Fibroblast of skin of right quadriceps (primary cell): ENCODE measurements around the gene HSCB.
"Not testable (repeated sequence)": the region's sequence is repeated elsewhere in the genome, so short reads cannot be mapped to it uniquely, and the experiment has no call there.

Source experiments
- DNase-seq: peaks from one replicate; pipeline ENCODE4 v3.0.0-alpha.2; 2013

The HSCB gene

GRCh38 chr22:28741785-28742561 is at the start of gene HSCB, which contains the start of gene CHEK2:
Gene HSCB, plus strand, starts transcription at chr22:28742039. Its CDS starts 57 bp downstream, at chr22:28742096.
Gene CHEK2, minus strand, starts transcription at chr22:28741820. Its CDS starts 7,099 bp downstream, at chr22:28734721.
- peak; percentile 99 for DNase-seq

- not testable (repeated sequence) for DNase-seq
These were observed 48.6 kb upstream of the HSCB start for GRCh38 chr22:28693041-28693760.

GRCh38 chr22:28702891-28703290 is 38.9 kb upstream of the HSCB start:
- DNase-seq, result no peak

- peak; percentile 3 for DNase-seq
These were observed 38.4 kb upstream of the HSCB start for GRCh38 chr22:28703436-28703835.

GRCh38 chr22:28706845-28707244 is 35.0 kb upstream of the HSCB start:
- DNase-seq, result no peak

- DNase-seq, result peak; percentile 23
These were observed 31.7 kb upstream of the HSCB start for GRCh38 chr22:28710107-28710506.

GRCh38 chr22:28710576-28711191 is 31.2 kb upstream of the HSCB start:
- DNase-seq, result peak; percentile 86

- no peak for DNase-seq
These were observed 30.5 kb upstream of the HSCB start for GRCh38 chr22:28711341-28711740.

- DNase-seq, result peak; percentile 97
These were observed 29.7 kb upstream of the HSCB start for GRCh38 chr22:28711820-28712777.

- no peak for DNase-seq
These were observed 27.7 kb upstream of the HSCB start for GRCh38 chr22:28714043-28714628.

GRCh38 chr22:28715611-28716010 is 26.2 kb upstream of the HSCB start:
- peak; percentile 6 for DNase-seq

GRCh38 chr22:28716686-28717085 is 25.2 kb upstream of the HSCB start:
- peak; percentile 43 for DNase-seq

GRCh38 chr22:28718044-28718443 is 23.8 kb upstream of the HSCB start:
- no peak for DNase-seq

GRCh38 chr22:28728002-28728401 is 13.8 kb upstream of the HSCB start:
- DNase-seq, result no peak

GRCh38 chr22:28728621-28729313 is 13.1 kb upstream of the HSCB start:
- DNase-seq, result no peak

GRCh38 chr22:28730179-28730578 is 11.7 kb upstream of the HSCB start:
- no peak for DNase-seq

GRCh38 chr22:28734393-28734792 is 7.4 kb upstream of the HSCB start:
- no peak for DNase-seq

- no peak for DNase-seq
These were observed 5.3 kb upstream of the HSCB start for GRCh38 chr22:28736301-28737155.

- no peak for DNase-seq
These were observed 4.1 kb upstream of the HSCB start for GRCh38 chr22:28737701-28738100.

GRCh38 chr22:28738876-28739275 is 3.0 kb upstream of the HSCB start:
- not testable (repeated sequence) for DNase-seq
